OCI-LY7 (cell line): Measurements from ENCODE around the gene FIGLA.

Experiments used
- EZH2phosphoT487 ChIP-seq: fragments of 200-600 bp; sonication (generic); IDR thresholded peaks from 2 replicates; pipeline ENCODE4 v1.6.1; 2018; ENCODE audit warnings: low read depth, borderline replicate concordance, mild to moderate bottlenecking, mixed run types, antibody characterized with exemption, low read length, moderate library complexity, mixed read lengths
- TF ChIP-seq, protein P1 (sequence below): fragments of 200-600 bp; sonication (generic); conservative IDR thresholded peaks from 2 replicates; pipeline ENCODE4 v1.5.1; 2014; ENCODE audit warnings: mild to moderate bottlenecking, antibody characterized with exemption, low read length, moderate library complexity, mixed read lengths

DNA sequence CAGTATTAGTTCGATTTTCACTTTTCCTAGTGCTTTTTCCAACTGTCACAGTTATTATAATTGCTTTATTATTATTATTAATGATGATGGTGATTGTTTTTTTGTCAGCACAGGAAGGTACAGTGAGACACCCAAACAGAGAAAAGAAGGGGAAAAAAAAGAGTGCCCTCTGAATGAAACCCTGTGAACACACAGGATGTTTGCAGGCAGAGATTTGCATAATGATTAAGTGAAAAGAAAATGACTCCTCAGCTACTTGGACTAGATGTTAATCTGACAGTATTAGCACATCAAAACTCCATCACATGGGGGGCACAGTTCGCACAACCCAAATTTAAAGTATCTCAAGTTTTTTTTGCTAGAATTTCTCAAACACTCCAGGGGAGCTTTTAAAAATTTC, 55.4 kb downstream of the FIGLA start:
- TF ChIP-seq EZH2phosphoT487, result no peak
- TF ChIP-seq, protein P1, sequence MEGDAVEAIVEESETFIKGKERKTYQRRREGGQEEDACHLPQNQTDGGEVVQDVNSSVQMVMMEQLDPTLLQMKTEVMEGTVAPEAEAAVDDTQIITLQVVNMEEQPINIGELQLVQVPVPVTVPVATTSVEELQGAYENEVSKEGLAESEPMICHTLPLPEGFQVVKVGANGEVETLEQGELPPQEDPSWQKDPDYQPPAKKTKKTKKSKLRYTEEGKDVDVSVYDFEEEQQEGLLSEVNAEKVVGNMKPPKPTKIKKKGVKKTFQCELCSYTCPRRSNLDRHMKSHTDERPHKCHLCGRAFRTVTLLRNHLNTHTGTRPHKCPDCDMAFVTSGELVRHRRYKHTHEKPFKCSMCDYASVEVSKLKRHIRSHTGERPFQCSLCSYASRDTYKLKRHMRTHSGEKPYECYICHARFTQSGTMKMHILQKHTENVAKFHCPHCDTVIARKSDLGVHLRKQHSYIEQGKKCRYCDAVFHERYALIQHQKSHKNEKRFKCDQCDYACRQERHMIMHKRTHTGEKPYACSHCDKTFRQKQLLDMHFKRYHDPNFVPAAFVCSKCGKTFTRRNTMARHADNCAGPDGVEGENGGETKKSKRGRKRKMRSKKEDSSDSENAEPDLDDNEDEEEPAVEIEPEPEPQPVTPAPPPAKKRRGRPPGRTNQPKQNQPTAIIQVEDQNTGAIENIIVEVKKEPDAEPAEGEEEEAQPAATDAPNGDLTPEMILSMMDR, result no peak
